Eye (tissue), 1 donor: Measurements from ENCODE around the gene GPS1.

Source experiments
- DNase-seq: peaks from one replicate; pipeline ENCODE4 v3.0.0-alpha.2; 2015

GPS1 gene

DNA sequence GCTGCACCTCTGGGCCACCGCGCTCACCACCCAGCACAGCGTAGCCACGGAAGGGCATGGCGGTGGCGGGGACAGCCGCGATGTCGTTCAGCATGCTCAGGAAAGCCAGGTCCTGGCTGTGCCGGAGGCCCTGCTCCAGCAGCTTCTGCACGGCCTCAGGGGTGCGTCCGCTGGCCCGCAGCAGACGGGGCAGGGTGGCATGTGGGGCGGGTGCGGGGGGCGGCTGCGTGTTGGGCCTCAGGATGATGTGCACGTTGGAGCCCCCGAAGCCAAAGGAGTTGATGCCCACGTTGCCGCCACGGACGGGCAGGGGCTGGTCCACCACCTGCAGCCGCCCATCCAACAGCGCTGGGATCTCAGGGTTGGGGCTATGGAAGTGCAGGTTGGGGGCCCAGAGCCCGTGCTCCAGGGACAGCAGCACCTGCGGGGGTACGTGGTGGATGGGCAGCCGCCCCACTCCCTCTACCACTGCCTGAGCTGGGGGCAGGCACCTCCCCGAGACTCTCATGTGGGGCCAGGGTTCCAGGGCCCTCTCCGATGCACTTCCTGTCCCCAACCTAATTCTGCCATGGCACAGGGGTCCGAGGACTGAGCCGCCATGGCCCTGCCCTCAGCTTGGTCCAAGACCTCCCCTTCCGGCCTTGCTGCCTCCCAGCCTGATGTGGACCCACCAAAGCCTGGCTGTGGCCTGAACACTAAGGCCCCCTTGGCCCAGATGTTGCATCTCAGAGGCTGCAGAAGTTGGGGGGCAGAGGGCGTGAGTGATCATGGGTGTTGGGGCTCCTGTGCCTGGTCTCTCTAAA, 39.8 kb downstream of the GPS1 start:
- DNase-seq, result no peak

GRCh38 chr17:82092094-82092586, 40.4 kb downstream of the GPS1 start:
- no peak for DNase-seq

DNA sequence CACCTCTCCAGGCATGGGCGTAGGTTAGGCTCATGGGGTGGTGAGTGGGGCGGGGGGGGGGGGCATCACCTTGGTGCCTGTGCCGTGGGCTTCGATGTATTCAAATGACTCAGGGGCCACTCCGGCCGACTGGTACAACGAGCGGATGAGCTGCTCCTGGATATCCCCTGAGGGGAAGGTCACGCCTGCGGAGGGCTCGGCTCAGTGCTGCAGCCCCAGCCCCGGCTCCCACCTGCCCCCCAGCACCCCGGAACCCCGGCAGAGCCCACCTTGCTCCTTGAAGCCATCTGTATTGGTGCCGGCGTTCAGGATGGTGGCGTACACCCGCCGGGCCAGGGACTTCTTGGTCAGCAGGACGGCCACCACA, 40.9 kb downstream of the GPS1 start:
- DNase-seq, result no peak

DNA sequence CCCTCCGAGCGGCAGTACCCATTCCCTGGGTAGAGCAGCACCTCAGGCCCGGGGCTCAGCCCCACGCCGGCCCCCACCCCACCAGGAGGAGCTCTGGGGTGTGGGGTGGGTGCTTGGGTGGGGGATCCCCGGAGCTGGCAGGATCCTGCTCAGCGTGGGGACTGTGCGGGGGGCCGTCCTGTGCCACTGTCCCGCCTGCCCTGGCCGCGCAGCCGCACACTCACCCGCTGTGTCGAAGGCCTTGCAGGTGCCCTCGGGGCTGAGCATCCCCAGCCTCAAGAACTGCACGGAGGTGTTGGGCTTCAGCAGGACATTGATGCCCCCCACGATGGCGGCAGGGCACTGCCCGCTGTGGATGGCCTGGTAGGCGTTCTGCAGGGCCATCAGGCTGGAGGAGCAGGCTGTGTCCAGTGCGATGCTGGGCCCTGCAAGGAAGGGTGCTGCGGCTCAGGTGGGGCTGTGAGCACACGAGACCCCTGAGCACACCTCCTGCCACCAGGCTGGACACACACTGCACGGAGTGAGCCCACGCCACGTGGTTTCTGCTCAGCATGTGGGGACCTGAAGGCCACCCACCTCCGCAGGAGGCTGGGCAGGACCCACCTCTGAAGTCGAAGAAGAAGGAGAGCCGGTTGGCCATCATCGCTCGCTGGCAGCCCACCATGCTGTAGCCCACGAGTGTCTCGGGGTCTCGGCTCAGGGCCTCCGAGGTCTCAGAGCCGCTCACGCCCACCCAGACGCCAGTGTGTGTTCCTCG, 41.5 kb downstream of the GPS1 start:
- DNase-seq, result no peak

GRCh38 chr17:82094931-82095776, 43.5 kb downstream of the GPS1 start:
- no peak for DNase-seq

DNA sequence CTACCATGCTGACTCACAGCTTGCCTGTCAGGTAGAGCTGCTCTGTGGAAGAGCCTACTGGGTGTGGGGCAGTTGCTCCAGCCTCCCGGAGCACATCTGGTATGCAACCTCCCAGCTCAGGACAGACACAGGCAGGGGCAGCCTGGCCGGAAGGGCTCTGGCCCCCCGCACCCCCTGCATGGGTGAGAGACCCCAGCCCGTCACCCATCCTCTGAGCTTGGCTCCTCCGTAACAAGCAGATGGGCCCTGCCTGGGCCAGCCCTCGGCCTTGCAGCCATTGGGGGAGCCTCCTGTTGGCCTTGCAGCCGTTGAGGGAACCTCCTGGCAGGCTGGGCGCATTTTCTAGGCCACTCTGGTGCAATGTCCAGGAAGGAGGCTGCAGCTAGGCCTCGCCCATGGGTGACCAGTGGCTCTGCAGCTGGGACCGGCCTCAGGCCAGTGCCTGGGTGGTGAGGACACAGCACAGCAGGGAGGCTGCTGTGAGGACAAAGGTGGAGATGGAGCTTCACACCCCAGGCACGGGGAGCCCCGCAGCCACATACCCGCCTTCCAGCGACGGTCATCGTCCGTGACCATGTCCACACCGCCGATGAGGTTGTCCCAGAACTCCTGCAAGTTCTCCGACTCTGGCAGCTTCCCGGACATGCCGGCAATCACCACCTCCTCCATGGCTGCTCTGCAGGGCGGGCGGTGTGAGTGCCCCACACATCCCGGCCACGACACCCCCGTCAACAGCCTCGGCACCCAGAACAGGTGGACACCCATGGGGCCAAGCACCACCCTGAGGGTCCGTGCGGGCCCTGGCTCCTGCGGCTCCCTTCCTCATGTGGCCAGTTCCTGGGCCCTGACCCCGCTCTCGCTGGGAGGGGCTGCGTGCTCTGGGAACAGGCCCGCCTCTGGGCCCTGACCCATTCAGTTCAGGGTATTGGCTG, 44.3 kb downstream of the GPS1 start:
- DNase-seq, result no peak

DNA sequence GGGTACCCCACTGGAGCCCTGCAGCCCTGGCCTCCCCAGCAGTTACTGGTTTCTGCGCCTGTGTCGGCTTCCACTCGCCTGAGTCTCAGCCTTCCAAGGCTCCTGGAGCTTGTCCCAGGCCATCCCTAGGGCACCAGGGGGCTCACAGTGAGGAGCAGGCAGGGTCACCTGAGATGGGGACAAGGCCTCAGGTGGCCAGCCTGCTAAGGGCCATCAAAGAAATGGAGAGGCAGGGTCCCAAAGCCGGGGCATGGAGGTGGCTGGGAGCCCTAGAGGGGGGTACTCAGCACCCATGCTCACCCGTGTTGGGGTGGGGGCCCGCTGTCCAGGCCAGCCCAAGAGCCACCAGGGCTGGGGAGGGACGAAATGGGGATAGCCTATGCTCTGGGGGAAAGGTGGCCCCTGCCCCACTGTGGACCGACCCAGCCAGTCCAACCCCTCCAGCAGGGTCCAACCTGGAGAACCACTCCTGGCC, 45.0 kb downstream of the GPS1 start:
- no peak for DNase-seq

GRCh38 chr17:82097184-82097918, 45.7 kb downstream of the GPS1 start:
- DNase-seq, result peak; percentile 60

DNA sequence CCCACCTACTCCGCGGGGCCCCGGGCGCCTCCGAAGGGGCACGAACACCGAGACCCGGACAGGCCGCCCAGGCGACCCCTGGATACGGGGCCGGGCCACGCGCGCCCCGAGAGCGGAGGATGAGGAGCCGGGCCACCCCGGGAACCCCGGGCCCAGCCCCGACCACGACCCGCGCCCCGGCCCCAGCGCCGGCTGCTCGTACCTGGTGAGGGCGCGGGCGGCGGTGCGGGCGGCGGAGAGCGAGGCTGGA, 46.1 kb downstream of the GPS1 start:
- DNase-seq, result no peak

- DNase-seq, result peak; percentile 97
Measured at GRCh38 chr17:82098169-82098938, 46.7 kb downstream of the GPS1 start, which contains the start of gene FASN. Gene FASN, minus strand, starts transcription at chr17:82098236. Its CDS starts 1,791 bp downstream, at chr17:82096445.

DNA sequence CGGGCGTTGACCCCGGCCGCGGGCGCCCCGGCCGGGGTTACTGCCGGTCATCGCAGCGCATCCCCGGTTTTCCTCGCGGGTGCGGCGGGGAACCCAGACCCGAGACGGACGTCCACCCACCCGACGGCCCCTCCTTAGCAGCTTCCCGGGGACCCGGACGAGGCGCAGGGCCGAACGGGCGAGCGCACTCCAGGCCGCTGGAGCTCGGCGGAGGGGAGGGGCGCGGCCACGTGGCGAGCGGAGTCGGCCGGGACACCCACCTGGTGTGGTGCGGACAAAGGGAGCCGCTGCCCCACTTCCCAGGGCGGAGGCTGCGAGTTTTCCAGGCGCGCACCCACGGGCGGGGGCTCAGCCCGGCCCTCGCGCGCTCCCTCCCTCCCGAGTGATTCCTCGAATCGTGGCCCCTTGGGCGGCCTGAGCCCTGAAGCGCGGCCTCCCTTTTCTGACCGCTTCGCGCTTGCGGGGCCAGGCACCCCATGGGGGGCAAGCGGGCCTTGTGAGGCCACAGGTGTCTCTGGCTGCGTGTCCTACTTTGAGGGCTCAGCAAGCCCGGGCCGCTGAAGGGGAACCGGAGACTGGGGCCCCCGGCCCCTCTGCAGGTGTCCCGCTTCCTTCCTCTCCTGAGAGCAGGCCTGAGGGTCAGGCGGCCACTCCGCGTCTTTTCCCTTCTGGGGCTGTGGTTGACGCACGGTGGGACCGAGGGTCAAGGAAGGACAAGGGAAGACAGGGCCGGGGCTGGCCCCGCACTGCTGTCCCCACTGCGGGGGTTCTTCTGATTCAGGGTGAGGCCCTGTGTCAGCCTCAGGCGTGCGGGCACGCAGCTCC, 47.5 kb downstream of the GPS1 start:
- no peak for DNase-seq

DNA sequence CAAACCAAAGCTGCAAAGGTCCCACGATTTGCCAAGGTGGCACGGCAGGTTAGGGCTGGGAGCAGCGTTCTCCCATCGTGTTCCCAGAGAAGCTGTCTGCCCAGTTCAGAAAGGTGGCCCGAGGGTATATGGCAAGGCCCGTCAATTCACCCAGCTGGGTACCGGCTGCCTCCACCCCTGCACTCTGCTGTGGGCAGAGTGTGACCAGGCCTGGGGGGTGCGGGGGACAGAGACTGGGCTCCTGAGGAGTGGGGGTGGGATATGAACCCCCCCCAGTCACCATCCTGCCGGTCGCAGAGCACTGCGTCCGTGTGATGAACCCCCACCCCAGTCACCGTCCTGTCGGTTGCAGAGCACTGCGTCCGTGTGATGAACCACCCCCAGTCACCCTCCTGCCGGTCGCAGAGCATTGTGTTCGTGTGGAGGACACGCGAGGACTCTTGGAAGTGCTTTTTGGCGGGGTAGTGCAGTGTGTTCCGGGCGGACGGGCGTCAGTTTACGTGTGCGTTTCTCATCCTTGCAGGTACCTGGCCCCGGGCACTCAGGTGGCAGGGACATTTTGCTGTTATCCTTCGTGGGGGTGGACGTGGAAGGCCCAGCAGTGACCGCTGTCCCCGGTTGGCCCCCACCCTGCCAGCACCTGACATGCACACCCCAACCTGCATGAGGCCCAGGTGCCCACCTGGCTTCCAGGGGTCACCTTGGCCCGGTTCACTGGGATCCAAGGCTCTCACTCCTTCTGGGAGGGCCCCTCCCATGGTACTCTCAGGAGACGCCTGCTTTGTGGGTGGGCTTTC, 49.0 kb downstream of the GPS1 start:
- DNase-seq, result no peak

DNA sequence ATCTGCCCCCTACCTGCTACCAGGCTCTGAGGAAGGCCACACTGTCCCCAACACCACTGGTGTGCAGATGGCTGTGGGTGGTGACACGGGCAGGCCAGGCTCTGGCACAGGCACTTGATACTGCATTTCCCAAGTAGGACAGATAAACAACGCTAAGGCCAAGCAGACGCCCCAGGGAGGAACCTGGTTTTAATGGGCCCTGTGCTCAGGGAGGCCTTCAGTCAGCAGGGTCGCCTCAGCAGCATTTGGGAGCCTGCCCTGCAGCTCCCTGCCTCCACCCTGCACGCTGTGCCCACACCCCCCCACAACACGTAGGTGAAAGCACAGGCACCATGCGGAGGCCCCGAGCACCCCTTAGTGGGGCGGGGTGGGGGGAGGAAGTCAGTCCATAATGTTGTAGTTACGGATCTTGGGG, 49.6 kb downstream of the GPS1 start:
- DNase-seq, result no peak

DNA sequence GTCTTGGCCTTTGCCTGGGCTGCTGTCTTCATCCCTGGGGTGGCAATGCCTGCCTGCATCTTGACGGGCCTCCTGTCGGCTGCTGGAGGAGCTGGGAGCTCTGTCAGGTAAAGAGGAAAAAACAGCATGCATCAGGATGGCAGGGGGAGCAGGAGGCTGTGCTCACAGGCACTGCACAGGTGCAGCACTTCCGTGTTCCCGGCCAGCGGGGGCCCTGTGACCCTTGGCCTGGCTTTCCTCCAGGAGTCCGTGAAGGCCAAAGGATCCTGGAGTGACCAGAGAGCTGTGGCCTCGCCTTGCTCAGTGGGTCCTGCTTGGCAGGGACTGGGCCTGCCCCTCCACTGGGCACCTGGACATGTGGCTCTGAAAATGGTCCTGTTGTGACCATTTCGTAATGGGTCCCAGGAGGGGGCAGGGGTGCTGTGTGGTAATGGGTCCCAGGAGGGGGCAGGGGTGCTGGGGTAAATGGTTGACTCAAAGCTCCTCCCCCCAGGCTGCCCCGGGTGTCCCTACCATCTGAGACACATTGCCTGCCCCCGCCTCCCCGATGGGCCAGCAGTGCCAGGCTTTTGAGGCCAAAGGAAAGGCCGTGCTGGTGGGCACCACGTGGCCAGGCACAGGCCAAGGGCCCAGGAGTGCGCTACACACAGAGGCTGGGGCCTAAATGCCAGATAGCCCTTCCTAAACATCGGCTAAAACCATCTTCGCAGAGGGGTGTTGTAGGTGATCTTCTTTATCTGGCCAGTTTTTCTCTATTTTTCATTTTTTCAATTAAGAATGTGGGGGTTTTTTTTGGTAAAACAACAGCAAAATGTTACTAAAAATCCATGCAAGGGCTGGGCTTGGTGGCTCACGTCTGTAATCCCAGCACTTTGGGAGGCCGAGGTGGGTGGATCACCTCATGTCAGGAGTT, 50.3 kb downstream of the GPS1 start:
- DNase-seq, result no peak

DNA sequence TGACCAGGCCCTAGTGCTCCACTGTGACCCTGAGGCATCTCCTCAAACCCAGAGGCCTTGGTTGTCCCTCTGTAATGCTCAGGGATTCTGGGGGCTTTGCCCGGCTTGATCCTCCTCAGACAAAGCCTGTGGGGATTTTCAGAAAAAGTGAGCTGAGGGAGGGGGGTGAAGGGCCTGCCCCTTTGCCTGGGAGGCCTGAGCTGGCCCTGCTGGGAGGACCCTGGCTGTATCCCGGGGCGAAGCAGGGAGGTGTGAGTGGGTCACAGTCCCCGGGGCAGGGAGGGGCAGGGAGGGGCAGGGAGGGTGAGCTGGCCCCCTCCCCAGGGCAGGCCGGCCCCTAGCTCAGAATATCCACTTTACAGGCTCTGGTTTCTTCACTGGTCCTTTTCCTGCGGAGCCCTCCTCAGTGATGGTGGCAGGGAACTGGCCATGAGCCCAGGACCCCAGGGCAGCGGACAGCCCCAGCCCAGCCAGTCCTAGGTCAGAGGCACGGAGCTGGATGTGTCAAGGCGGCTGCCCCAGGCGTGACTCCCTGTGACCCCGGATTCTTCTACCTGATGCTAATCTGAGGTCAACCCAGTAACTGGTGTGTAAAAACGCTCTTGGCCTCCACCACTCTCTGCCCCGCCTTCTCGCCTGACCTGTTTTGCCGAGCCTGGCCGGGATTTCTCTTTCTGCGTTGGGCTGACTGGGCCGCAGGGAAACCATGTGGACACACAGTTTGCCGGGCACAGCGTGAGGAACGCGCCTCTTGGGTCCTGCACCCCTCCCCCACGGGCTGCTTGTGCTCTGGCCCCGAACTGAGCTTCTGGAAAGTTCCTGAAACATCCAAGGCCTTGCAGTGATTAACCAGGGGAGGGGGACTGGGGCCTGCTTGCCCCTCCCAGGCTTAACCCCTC, 52.1 kb downstream of the GPS1 start:
- peak; percentile 85 for DNase-seq

- no peak for DNase-seq
Measured at GRCh38 chr17:82104797-82105416, 53.2 kb downstream of the GPS1 start.
